Measurements from ENCODE around the gene JHY. TPM values are rescaled to one million over a fixed set of nuclear protein-coding genes. Genes with fewer than 3 reads are reported as not detected.
"Not testable (repeated sequence)": the region's sequence is repeated elsewhere in the genome, so short reads cannot be mapped to it uniquely, and the experiment has no call there.

The JHY gene
- total RNA-seq, 1 experiment from 2014 or later: 3.0 TPM

DNA sequence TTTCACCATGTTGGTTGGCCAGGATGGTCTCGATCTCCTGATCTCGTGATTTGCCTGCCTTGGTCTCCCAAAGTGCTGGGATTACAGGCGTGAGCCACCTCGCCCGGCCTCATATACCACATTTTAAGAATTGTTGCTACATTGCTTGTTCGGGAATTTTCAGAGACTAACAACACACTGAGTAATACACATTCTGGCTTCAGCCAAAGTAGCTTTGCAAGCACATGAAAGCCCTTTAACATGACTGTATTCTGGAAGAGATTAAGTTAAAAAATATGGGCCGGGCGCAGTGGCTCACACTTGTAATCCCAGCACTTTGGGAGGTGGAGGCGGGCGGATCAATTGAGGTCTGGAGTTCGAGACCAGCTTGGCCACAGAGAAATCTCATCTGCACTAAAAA is 29.3 kb upstream of the JHY start:
- ChIA-PET CTCF (interaction anchor here (0.5 to 14.6 kb wide), 27 partner anchors 9 to 1482 kb away, joined by 3 to 404 read pairs (median 5); partner anchors contain the start of gene CRTAM), POLR2A (interaction anchor here (0.6 to 2.9 kb wide), 6 partner anchors 49 to 272 kb away, joined by 3 to 16 read pairs (median 4); no protein-coding TSS in a partner anchor)
- TF ChIP-seq, protein P1, sequence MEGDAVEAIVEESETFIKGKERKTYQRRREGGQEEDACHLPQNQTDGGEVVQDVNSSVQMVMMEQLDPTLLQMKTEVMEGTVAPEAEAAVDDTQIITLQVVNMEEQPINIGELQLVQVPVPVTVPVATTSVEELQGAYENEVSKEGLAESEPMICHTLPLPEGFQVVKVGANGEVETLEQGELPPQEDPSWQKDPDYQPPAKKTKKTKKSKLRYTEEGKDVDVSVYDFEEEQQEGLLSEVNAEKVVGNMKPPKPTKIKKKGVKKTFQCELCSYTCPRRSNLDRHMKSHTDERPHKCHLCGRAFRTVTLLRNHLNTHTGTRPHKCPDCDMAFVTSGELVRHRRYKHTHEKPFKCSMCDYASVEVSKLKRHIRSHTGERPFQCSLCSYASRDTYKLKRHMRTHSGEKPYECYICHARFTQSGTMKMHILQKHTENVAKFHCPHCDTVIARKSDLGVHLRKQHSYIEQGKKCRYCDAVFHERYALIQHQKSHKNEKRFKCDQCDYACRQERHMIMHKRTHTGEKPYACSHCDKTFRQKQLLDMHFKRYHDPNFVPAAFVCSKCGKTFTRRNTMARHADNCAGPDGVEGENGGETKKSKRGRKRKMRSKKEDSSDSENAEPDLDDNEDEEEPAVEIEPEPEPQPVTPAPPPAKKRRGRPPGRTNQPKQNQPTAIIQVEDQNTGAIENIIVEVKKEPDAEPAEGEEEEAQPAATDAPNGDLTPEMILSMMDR (IDR thresholded peaks at IDR 0.05; ENCODE audit: unreplicated experiment): no peak
- no peaks in the 10 kb centered on the region for H3K9me3 Mint-ChIP-seq (ENCODE audit: unreplicated experiment)
- BruUV-seq (replicated peaks): no TSS peak
- no peak for DNase-seq (ENCODE audit: unreplicated experiment)
- H3K4me1 Mint-ChIP-seq (ENCODE audit: insufficient read depth, unreplicated experiment): peaks cover 20% of the 10 kb centered on the region
- no peak overlapping the region for H3K27ac Mint-ChIP-seq (ENCODE audit: low read depth, unreplicated experiment)
- H3K36me3 Mint-ChIP-seq (ENCODE audit: insufficient read depth, unreplicated experiment): no peaks in the 10 kb centered on the region
- intact Hi-C loops (cut with micrococcal nuclease): no loop called here
- H3K27me3 Mint-ChIP-seq (ENCODE audit: insufficient read depth, unreplicated experiment): no peaks in the 10 kb centered on the region
- H3K4me3 Mint-ChIP-seq (ENCODE audit: unreplicated experiment): no peak overlapping the region

DNA sequence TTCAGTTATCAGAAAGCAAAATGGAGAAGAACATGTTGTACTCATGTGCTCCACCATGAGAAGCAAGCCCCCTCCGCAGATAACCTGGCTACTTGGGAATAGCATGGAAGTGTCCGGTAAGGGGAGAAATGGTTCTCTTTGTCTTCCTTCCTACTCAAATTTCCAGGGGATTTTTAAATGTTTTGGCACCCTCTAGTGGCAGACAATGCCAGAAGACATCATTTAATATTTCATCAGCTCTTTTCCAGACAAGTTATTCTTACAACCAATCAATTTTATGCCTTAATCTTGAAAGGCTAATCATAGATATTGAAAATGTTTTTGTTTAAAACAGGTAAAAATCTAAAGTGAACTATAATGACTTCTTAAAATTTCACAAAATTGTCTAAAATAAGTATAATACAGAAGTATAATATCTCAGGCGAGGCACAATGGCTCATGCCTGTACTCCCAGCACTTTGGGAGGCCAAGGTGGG is 28.6 kb upstream of the JHY start:
- Mint-ChIP-seq H3K27ac (ENCODE audit: low read depth, unreplicated experiment) (no peak overlapping the region), H3K36me3 (ENCODE audit: insufficient read depth, unreplicated experiment) (no peaks in the 10 kb centered on the region), H3K4me3 (ENCODE audit: unreplicated experiment) (no peak overlapping the region), H3K4me1 (ENCODE audit: insufficient read depth, unreplicated experiment) (peaks cover 20% of the 10 kb centered on the region), H3K27me3 (ENCODE audit: insufficient read depth, unreplicated experiment) (no peaks in the 10 kb centered on the region), H3K9me3 (ENCODE audit: unreplicated experiment) (no peaks in the 10 kb centered on the region)
- CTCF ChIA-PET: interaction anchor here (0.6 to 14.6 kb wide), 28 partner anchors 10 to 273 kb away, joined by 3 to 404 read pairs (median 5); partner anchors contain the start of gene CRTAM
- peak; percentile 81 for DNase-seq (ENCODE audit: unreplicated experiment)
- no TSS peak for BruUV-seq (replicated peaks)
- POLR2A ChIA-PET: interaction anchor here (0.6 to 2.9 kb wide), 7 partner anchors 9 to 281 kb away, joined by 3 to 16 read pairs (median 4); no protein-coding TSS in a partner anchor
- TF ChIP-seq, protein P1 (IDR thresholded peaks at IDR 0.05; ENCODE audit: unreplicated experiment): peak; percentile 57
- intact Hi-C loops (cut with micrococcal nuclease): loop anchor here (1.0 kb wide), 5 partner anchors 58 to 274 kb away; no protein-coding TSS in a partner anchor

DNA sequence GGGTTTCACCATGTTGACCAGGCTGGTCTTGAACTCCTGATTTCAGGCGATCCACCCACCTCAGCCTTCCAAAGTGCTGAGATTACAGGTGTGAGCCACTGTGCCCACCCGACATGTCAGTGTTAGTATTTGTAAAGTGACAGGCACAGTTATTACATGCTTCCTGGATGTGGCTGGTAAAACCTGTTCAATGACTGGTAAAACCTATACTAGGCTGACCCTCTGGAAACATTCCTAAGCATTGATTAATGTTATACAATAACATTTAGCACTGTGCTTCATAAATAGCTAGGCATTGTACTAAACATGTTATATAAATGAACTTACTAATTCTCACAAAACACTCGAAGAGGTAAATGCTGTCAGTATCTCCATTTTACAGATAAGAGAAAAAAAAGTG is 20.9 kb upstream of the JHY start:
- Mint-ChIP-seq H3K4me3 (ENCODE audit: unreplicated experiment) (no peak overlapping the region), H3K27me3 (ENCODE audit: insufficient read depth, unreplicated experiment) (peaks cover 32% of the 10 kb centered on the region), H3K27ac (ENCODE audit: low read depth, unreplicated experiment) (no peak overlapping the region), H3K36me3 (ENCODE audit: insufficient read depth, unreplicated experiment) (no peaks in the 10 kb centered on the region), H3K9me3 (ENCODE audit: unreplicated experiment) (no peaks in the 10 kb centered on the region), H3K4me1 (ENCODE audit: insufficient read depth, unreplicated experiment) (peaks cover 3% of the 10 kb centered on the region)
- TF ChIP-seq, protein P1 (IDR thresholded peaks at IDR 0.05; ENCODE audit: unreplicated experiment): no peak
- ChIA-PET CTCF (interaction anchor here (0.6 to 14.6 kb wide), 4 partner anchors 72 to 193 kb away, joined by 3 to 404 read pairs (median 199); no protein-coding TSS in a partner anchor), POLR2A (no interaction called here)
- no peak for DNase-seq (ENCODE audit: unreplicated experiment)
- intact Hi-C loops (cut with micrococcal nuclease): loop anchor here (10.0 kb wide), 1 partner anchor 403 kb away; no protein-coding TSS in a partner anchor
- BruUV-seq (replicated peaks): no TSS peak

DNA sequence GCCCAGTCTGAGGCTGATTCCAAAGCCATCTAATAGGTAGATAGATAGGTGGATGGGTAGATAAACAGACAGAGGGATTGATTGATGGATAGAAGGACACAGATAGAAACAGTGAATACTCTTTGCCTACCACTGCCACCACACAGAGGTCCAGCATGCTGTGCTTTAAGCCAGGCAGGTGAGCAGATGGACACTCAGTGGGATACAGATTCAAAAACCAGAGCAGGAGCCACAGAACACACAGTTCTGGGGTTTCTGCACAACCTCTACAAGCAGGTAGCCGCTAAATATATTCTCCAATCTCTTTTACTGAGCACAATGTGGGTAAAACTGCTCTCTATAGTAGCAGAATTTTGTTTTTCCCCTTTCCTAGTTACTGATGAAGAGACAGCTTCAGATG is 20.5 kb upstream of the JHY start:
- Mint-ChIP-seq H3K36me3 (ENCODE audit: insufficient read depth, unreplicated experiment) (no peaks in the 10 kb centered on the region), H3K27me3 (ENCODE audit: insufficient read depth, unreplicated experiment) (peaks cover 32% of the 10 kb centered on the region), H3K4me3 (ENCODE audit: unreplicated experiment) (no peak overlapping the region), H3K27ac (ENCODE audit: low read depth, unreplicated experiment) (no peak overlapping the region), H3K4me1 (ENCODE audit: insufficient read depth, unreplicated experiment) (no peaks in the 10 kb centered on the region), H3K9me3 (ENCODE audit: unreplicated experiment) (no peaks in the 10 kb centered on the region)
- BruUV-seq (replicated peaks): no TSS peak
- no peak for DNase-seq (ENCODE audit: unreplicated experiment)
- TF ChIP-seq, protein P1 (IDR thresholded peaks at IDR 0.05; ENCODE audit: unreplicated experiment): no peak
- CTCF ChIA-PET: interaction anchor here (0.6 to 14.6 kb wide), 9 partner anchors 15 to 193 kb away, joined by 3 to 404 read pairs (median 5); no protein-coding TSS in a partner anchor
- intact Hi-C loops (cut with micrococcal nuclease): loop anchor here (10.0 kb wide), 1 partner anchor 403 kb away; no protein-coding TSS in a partner anchor
- POLR2A ChIA-PET: interaction anchor here (0.7 to 3.0 kb wide), 2 partner anchors 159 to 191 kb away, joined by 3 to 10 read pairs; no protein-coding TSS in a partner anchor

DNA sequence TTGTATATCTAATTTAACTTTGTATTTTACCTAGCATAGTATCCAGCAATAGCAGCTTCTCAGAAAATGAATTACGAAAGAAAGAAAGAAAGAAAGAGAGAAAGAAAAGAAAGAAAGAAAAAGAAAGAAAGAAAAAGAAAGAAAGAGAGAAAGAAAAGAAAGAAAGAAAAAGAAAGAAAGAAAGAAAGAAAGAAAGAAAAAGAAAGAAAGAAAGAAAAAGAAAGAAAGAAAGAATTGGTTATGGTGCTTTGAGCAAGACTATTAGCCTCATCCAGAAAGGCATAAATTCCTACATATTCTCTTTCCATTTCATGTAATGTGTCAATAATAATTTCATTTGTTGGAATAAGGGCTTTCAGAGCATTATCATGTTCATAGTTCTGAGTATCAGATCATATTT is 19.4 kb upstream of the JHY start:
- H3K4me3 Mint-ChIP-seq (ENCODE audit: unreplicated experiment); H3K27ac Mint-ChIP-seq (ENCODE audit: low read depth, unreplicated experiment); H3K4me1 Mint-ChIP-seq (ENCODE audit: insufficient read depth, unreplicated experiment); H3K9me3 Mint-ChIP-seq (ENCODE audit: unreplicated experiment); BruUV-seq (replicated peaks); DNase-seq (ENCODE audit: unreplicated experiment); H3K36me3 Mint-ChIP-seq (ENCODE audit: insufficient read depth, unreplicated experiment): not testable (repeated sequence)
- POLR2A ChIA-PET: interaction anchor here (1.3 to 3.0 kb wide), 4 partner anchors 9 to 190 kb away, joined by 4 to 10 read pairs (median 6); no protein-coding TSS in a partner anchor
- CTCF ChIA-PET: interaction anchor here (0.6 to 14.6 kb wide), 24 partner anchors 9 to 1411 kb away, joined by 3 to 404 read pairs (median 5); partner anchors contain the start of gene SORL1-AS1
- peaks cover 32% of the 10 kb centered on the region for H3K27me3 Mint-ChIP-seq (ENCODE audit: insufficient read depth, unreplicated experiment)
- intact Hi-C loops (cut with micrococcal nuclease): loop anchor here (1.0 to 10.0 kb wide), 3 partner anchors 160 to 402 kb away; no protein-coding TSS in a partner anchor

Data from MCF 10A (cell line).